Measurements from ENCODE around the gene SYTL4. TPM values are rescaled to one million over a fixed set of nuclear protein-coding genes. Genes with fewer than 3 reads are reported as not detected.

SYTL4 gene
- total RNA-seq, 4 donors from 2014 or later, result 5.4 to 14.9 (median 6.9) TPM

GRCh38 chrX:100673397-100673953 lies 58.4 kb downstream of the SYTL4 start:
- DNase-seq, result no peak
- intact Hi-C loops (cut with DNase I), result no loop called here
- H3K27me3 ChIP-seq, result no peaks in the 10 kb centered on the region
- H3K36me3 ChIP-seq, result no peaks in the 10 kb centered on the region
- no peak overlapping the region for H3K4me3 ChIP-seq
- peak overlapping the region in 1 of 4 donors; percentile 25 for H3K27ac ChIP-seq
- TF ChIP-seq CTCF (IDR thresholded peaks at IDR 0.05), result no peak
- no peak for TF ChIP-seq POLR2A (IDR thresholded peaks at IDR 0.05)
- no peaks in the 10 kb centered on the region for H3K4me1 ChIP-seq
- WGBS, 2 donors, result 59 to 73% methylated on average over 3 of the region's 3 CpGs
- H3K9me3 ChIP-seq, result no peaks in the 10 kb centered on the region

- no peaks in the 10 kb centered on the region for H3K9me3 ChIP-seq
- H3K27me3 ChIP-seq, result no peaks in the 10 kb centered on the region
Observed at GRCh38 chrX:100672966-100673365, 59.0 kb downstream of the SYTL4 start.

DNA sequence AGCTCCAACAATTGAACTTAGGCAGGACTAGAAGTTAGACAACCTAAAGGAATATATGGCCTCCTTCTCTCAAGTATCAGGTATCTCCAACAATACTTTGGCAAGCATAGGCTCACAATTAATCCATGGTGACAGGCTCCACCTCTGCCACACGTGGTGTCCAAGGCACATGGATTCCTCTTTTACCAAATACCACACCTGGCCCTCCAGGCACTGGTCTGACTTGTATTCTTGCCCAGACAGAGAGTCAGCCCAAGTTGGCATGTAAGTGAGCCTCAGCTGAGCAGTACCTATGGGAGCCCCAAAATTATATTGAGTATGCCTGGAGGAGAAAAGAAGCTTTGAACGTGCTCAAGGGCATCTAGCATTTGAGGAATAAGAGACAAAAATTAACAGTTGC lies 68.3 kb downstream of the SYTL4 start:
- no peaks in the 10 kb centered on the region for H3K36me3 ChIP-seq
- H3K4me3 ChIP-seq, result no peak overlapping the region
- H3K9me3 ChIP-seq, result no peaks in the 10 kb centered on the region
- peaks cover 0 to 35% (median 0%) of the 10 kb centered on the region in 3 donors for H3K4me1 ChIP-seq
- H3K27me3 ChIP-seq, result no peaks in the 10 kb centered on the region
- WGBS, 2 donors, result 15 to 80% methylated on average over 1 to 2 of the region's 2 CpGs
- DNase-seq, result no peak
- peak overlapping the region in 2 of 4 donors; percentile 30 to 69 for H3K27ac ChIP-seq
- intact Hi-C loops (cut with DNase I), result no loop called here
- TF ChIP-seq POLR2A (IDR thresholded peaks at IDR 0.05), result no peak

More at GRCh38 chrX:100672966-100673365, 59.0 kb downstream of the SYTL4 start:
- intact Hi-C loops (cut with DNase I), result no loop called here
- DNase-seq, result no peak
- H3K4me1 ChIP-seq, result no peaks in the 10 kb centered on the region
- H3K4me3 ChIP-seq, result no peak overlapping the region
- no peaks in the 10 kb centered on the region for H3K36me3 ChIP-seq
- H3K27ac ChIP-seq, result peak overlapping the region in 1 of 4 donors; percentile 25
- WGBS, 2 donors, result 54 to 77% methylated on average over 3 of the region's 3 CpGs
- TF ChIP-seq CTCF (IDR thresholded peaks at IDR 0.05) (no peak), POLR2A (IDR thresholded peaks at IDR 0.05) (no peak)

GRCh38 chrX:100662796-100663195 lies 69.1 kb downstream of the SYTL4 start:
- intact Hi-C loops (cut with DNase I), result no loop called here
- Histone ChIP-seq H3K9me3 (no peaks in the 10 kb centered on the region), H3K27me3 (no peaks in the 10 kb centered on the region), H3K27ac (peak overlapping the region in 2 of 4 donors; percentile 26 to 69), H3K4me1 (peaks cover 0 to 35% (median 0%) of the 10 kb centered on the region in 3 donors), H3K36me3 (no peaks in the 10 kb centered on the region), H3K4me3 (no peak overlapping the region)
- no peak for DNase-seq
- TF ChIP-seq CTCF (IDR thresholded peaks at IDR 0.05) (no peak), POLR2A (IDR thresholded peaks at IDR 0.05) (no peak)
- WGBS, 2 donors, result 77% methylated on average over 3 to 4 of the region's 4 CpGs

DNA sequence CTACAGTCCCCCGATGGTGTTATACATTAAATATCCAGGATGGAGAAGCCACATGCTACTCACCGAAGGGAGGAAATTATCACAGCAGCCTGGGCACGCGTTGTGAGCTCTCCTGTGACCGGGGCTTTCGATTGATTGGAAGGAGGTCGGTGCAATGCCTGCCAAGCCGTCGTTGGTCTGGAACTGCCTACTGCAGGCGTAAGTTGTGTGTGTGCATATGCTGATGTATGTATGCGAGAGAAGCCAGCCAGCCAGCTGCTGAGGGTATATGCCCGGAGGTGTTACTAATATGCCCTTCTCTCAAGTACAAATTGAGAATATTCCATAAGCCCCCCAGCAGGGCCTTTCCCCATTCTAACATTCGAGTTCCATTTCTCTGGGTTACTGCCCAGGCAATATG lies 69.8 kb downstream of the SYTL4 start:
- H3K9me3 ChIP-seq, result no peaks in the 10 kb centered on the region
- no peak for DNase-seq
- peaks cover 0 to 35% (median 0%) of the 10 kb centered on the region in 3 donors for H3K4me1 ChIP-seq
- H3K36me3 ChIP-seq, result no peaks in the 10 kb centered on the region
- intact Hi-C loops (cut with DNase I), result no loop called here
- peak overlapping the region in 2 of 4 donors; percentile 8 to 69 for H3K27ac ChIP-seq
- H3K27me3 ChIP-seq, result no peaks in the 10 kb centered on the region
- no peak overlapping the region for H3K4me3 ChIP-seq
- TF ChIP-seq CTCF (IDR thresholded peaks at IDR 0.05) (no peak), POLR2A (IDR thresholded peaks at IDR 0.05) (no peak)
- 83 to 96% methylated on average over 13 of the region's 13 CpGs for WGBS, 2 donors

Data from esophagus squamous epithelium (tissue), 5 donors.